CD14-positive monocyte (primary cell): ENCODE results near the gene SHB. TPM values are rescaled to one million over a fixed set of nuclear protein-coding genes. Genes with fewer than 3 reads are reported as not detected.

Experiments used
- DNase-seq, 3 donors: peaks; one replicate each; pipeline ENCODE4 v3.0.0-alpha.2; 2011 to 2022
- H2AFZ ChIP-seq: 2 replicates; pipeline ENCODE4 v1.6.0; 2012; ENCODE audit warnings: mild to moderate bottlenecking, low read depth, low read length, inconsistent platforms; ENCODE audit not compliant: insufficient read depth, poor library complexity, severe bottlenecking
- H3K27ac ChIP-seq, 2 donors: 1 replicate in 1 of 2; 2 replicates in 1 of 2; pipeline ENCODE4 v1.5.1; 2012 to 2013; ENCODE audit warnings: low read length in 2 of 2, control low read depth in 1 of 2, inconsistent platforms in 1 of 2, low read depth in 1 of 2, mild to moderate bottlenecking in 1 of 2
- H3K27me3 ChIP-seq, 2 donors: one replicate each; pipeline versions ENCODE4 v1.6.0 to v1.6.1; 2011 to 2013; ENCODE audit warnings: low read length in 2 of 2; ENCODE audit not compliant: control insufficient read depth in 2 of 2, insufficient read depth in 2 of 2
- H3K36me3 ChIP-seq, 2 donors: replicated peaks in 1 of 2; 1 replicate in 1 of 2; 2 replicates in 1 of 2; pipeline versions ENCODE4 v1.5.1 to v1.6.1; 2012 to 2013; ENCODE audit warnings: low read length in 2 of 2, control low read depth in 1 of 2, inconsistent platforms in 1 of 2, mild to moderate bottlenecking in 1 of 2; ENCODE audit not compliant: insufficient read depth in 2 of 2, control insufficient read depth in 1 of 2
- H3K4me1 ChIP-seq, 2 donors: 1 replicate in 1 of 2; 2 replicates in 1 of 2; pipeline versions ENCODE4 v1.5.1 to v1.6.1; 2012 to 2013; ENCODE audit warnings: low read length in 2 of 2, control low read depth in 1 of 2, inconsistent platforms in 1 of 2, mild to moderate bottlenecking in 1 of 2, moderate library complexity in 1 of 2; ENCODE audit not compliant: insufficient read depth in 2 of 2, control insufficient read depth in 1 of 2
- H3K4me2 ChIP-seq: replicated peaks from 2 replicates; pipeline ENCODE3; 2012; ENCODE audit warnings: low read length, moderate library complexity, mild to moderate bottlenecking; ENCODE audit not compliant: poor library complexity, severe bottlenecking; ENCODE audit errors: extremely low read depth
- H3K4me3 ChIP-seq, 3 experiments: fragments of 200-600 bp in 1 of 3; sonication (generic) in 1 of 3; replicated peaks in 1 of 3; 1 replicate in 2 of 3; 2 replicates in 1 of 3; pipeline ENCODE4 v1.5.1; 2011 to 2013; ENCODE audit warnings: low read length in 3 of 3, mild to moderate bottlenecking in 3 of 3, control low read depth in 2 of 3, low read depth in 2 of 3, inconsistent platforms in 1 of 3, moderate library complexity in 1 of 3
- H3K79me2 ChIP-seq: 2 replicates; pipeline ENCODE4 v1.6.0; 2012; ENCODE audit warnings: mild to moderate bottlenecking, control low read depth, inconsistent platforms, low read length, moderate library complexity; ENCODE audit not compliant: insufficient read depth
- H3K9ac ChIP-seq: 2 replicates; pipeline ENCODE4 v1.6.0; 2017; ENCODE audit warnings: low read length, mild to moderate bottlenecking; ENCODE audit not compliant: insufficient read depth, poor library complexity, severe bottlenecking
- H3K9me3 ChIP-seq, 2 donors: replicated peaks in 1 of 2; 1 replicate in 1 of 2; 2 replicates in 1 of 2; pipeline versions ENCODE4 v1.5.1 to v1.6.1; 2012 to 2013; ENCODE audit warnings: low read length in 2 of 2, control low read depth in 1 of 2; ENCODE audit not compliant: control insufficient read depth in 1 of 2, insufficient read depth in 1 of 2
- H4K20me1 ChIP-seq: 2 replicates; pipeline ENCODE4 v1.6.0; 2012; ENCODE audit warnings: mild to moderate bottlenecking, low read length, control low read depth, moderate library complexity; ENCODE audit not compliant: insufficient read depth
- H3K27ac Mint-ChIP-seq, 7 donors: one replicate each; pipeline ENCODE4 v1.8.0; 2020; ENCODE audit warnings: mild to moderate bottlenecking in 7 of 7, mixed read lengths in 7 of 7, moderate library complexity in 6 of 7, inconsistent platforms in 2 of 7
- H3K27me3 Mint-ChIP-seq, 3 donors: one replicate each; pipeline ENCODE4 v1.8.0; 2021 to 2022; ENCODE audit warnings: low read depth in 3 of 3, mild to moderate bottlenecking in 3 of 3, mixed read lengths in 3 of 3, moderate library complexity in 3 of 3, inconsistent platforms in 1 of 3
- H3K36me3 Mint-ChIP-seq, 2 donors: one replicate each; pipeline ENCODE4 v1.8.0; 2020; ENCODE audit warnings: mixed read lengths in 2 of 2, inconsistent platforms in 1 of 2, mild to moderate bottlenecking in 1 of 2
- H3K4me1 Mint-ChIP-seq: one replicate; pipeline ENCODE4 v1.8.0; 2020; ENCODE audit warnings: mild to moderate bottlenecking, mixed read lengths
- H3K4me3 Mint-ChIP-seq, 2 donors: one replicate each; pipeline ENCODE4 v1.8.0; 2020; ENCODE audit warnings: mild to moderate bottlenecking in 2 of 2, mixed read lengths in 2 of 2, moderate library complexity in 1 of 2
- H3K9me3 Mint-ChIP-seq, 7 donors: one replicate each; pipeline ENCODE4 v1.8.0; 2020 to 2022; ENCODE audit warnings: mixed read lengths in 7 of 7, mild to moderate bottlenecking in 6 of 7, moderate library complexity in 6 of 7, inconsistent platforms in 2 of 7
- WGBS: methylation state at CpG from one replicate; pipeline ENCODE4 v1.1.5; 2013; ENCODE audit warnings: missing lambda C conversion rate; ENCODE audit not compliant: insufficient coverage; 5-methylcytosine and 5-hydroxymethylcytosine counted together
- intact Hi-C, 2 donors: fragments of 100-400 bp; cut with micrococcal nuclease; formaldehyde crosslinking; loops; one replicate each; pipeline versions ENCODE4 v1.15.0 to v1.15.1; 2023
- polyA plus RNA-seq, 3 donors: library from polyadenylated mRNA; depleted of rRNA in 1 of 3; unstranded in 2 of 3; stranded (reverse) in 1 of 3; fragments of 300-500 nt in 2 of 3; fragments of >200 nt in 1 of 3; fragmentation: Illumina TruSeq in 2 of 3; gene quantifications; 1 replicate in 2 of 3; 2 replicates in 1 of 3; pipeline ENCODE4 v1.2.3, GENCODE V29; 2012 to 2021
- TF ChIP-seq, protein P1 (sequence below): fragments of 200-600 bp; IDR thresholded peaks from one replicate; pipeline ENCODE4 v1.8.0; 2022; ENCODE audit warnings: antibody characterized with exemption, mild to moderate bottlenecking

SHB gene
- polyA plus RNA-seq, 3 donors = 0.27 to 1.3 (median 0.31) TPM

GRCh38 chr9:38003230-38003629, 65.8 kb downstream of the SHB start:
- no peak for DNase-seq
- no peak overlapping the region for H3K4me3 ChIP-seq
- H3K27me3 ChIP-seq = no peaks in the 10 kb centered on the region
- Mint-ChIP-seq H3K27me3 (peaks cover 0 to 2% (median 0%) of the 10 kb centered on the region in 3 donors), H3K4me1 (peaks cover 36% of the 10 kb centered on the region), H3K4me3 (no peak overlapping the region), H3K27ac (peak overlapping the region in 1 of 7 donors; percentile 37), H3K9me3 (no peaks in the 10 kb centered on the region), H3K36me3 (peaks cover 0 to 6% of the 10 kb centered on the region in 2 donors)
- peaks cover 22 to 23% of the 10 kb centered on the region in 2 donors for H3K4me1 ChIP-seq
- H3K9ac ChIP-seq = no peak overlapping the region
- H3K9me3 ChIP-seq = no peaks in the 10 kb centered on the region
- H3K79me2 ChIP-seq = no peaks in the 10 kb centered on the region
- intact Hi-C loops = no loop called here
- no peaks in the 10 kb centered on the region for H3K36me3 ChIP-seq
- H4K20me1 ChIP-seq = no peaks in the 10 kb centered on the region
- H3K27ac ChIP-seq = no peak overlapping the region
- no peak overlapping the region for H3K4me2 ChIP-seq
- TF ChIP-seq, protein P1, sequence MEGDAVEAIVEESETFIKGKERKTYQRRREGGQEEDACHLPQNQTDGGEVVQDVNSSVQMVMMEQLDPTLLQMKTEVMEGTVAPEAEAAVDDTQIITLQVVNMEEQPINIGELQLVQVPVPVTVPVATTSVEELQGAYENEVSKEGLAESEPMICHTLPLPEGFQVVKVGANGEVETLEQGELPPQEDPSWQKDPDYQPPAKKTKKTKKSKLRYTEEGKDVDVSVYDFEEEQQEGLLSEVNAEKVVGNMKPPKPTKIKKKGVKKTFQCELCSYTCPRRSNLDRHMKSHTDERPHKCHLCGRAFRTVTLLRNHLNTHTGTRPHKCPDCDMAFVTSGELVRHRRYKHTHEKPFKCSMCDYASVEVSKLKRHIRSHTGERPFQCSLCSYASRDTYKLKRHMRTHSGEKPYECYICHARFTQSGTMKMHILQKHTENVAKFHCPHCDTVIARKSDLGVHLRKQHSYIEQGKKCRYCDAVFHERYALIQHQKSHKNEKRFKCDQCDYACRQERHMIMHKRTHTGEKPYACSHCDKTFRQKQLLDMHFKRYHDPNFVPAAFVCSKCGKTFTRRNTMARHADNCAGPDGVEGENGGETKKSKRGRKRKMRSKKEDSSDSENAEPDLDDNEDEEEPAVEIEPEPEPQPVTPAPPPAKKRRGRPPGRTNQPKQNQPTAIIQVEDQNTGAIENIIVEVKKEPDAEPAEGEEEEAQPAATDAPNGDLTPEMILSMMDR = no peak
- 50% methylated on average over 8 of the region's 8 CpGs for WGBS
- no peak overlapping the region for H2AFZ ChIP-seq

GRCh38 chr9:38001430-38001829, 67.6 kb downstream of the SHB start:
- Histone ChIP-seq H3K4me2 (no peak overlapping the region), H3K4me3 (no peak overlapping the region), H3K27ac (no peak overlapping the region), H3K27me3 (no peaks in the 10 kb centered on the region), H3K36me3 (no peaks in the 10 kb centered on the region), H4K20me1 (no peaks in the 10 kb centered on the region), H2AFZ (no peak overlapping the region), H3K4me1 (peaks cover 22% of the 10 kb centered on the region in 2 donors), H3K9ac (no peak overlapping the region), H3K9me3 (no peaks in the 10 kb centered on the region), H3K79me2 (no peaks in the 10 kb centered on the region)
- peaks cover 34% of the 10 kb centered on the region for H3K4me1 Mint-ChIP-seq
- no peak for DNase-seq
- H3K27ac Mint-ChIP-seq = no peak overlapping the region
- H3K4me3 Mint-ChIP-seq = no peak overlapping the region
- H3K36me3 Mint-ChIP-seq = peaks cover 0 to 6% of the 10 kb centered on the region in 2 donors
- intact Hi-C loops = no loop called here
- TF ChIP-seq, protein P1 = no peak
- peaks cover 0 to 2% (median 0%) of the 10 kb centered on the region in 3 donors for H3K27me3 Mint-ChIP-seq
- WGBS = 83% methylated on average over 5 of the region's 7 CpGs
- H3K9me3 Mint-ChIP-seq = no peaks in the 10 kb centered on the region
